ENCODE data around the gene C1orf159.
A peak's percentile ranks its signal among the peaks of the same experiment; 100 is the strongest.

Gene C1orf159

DNA sequence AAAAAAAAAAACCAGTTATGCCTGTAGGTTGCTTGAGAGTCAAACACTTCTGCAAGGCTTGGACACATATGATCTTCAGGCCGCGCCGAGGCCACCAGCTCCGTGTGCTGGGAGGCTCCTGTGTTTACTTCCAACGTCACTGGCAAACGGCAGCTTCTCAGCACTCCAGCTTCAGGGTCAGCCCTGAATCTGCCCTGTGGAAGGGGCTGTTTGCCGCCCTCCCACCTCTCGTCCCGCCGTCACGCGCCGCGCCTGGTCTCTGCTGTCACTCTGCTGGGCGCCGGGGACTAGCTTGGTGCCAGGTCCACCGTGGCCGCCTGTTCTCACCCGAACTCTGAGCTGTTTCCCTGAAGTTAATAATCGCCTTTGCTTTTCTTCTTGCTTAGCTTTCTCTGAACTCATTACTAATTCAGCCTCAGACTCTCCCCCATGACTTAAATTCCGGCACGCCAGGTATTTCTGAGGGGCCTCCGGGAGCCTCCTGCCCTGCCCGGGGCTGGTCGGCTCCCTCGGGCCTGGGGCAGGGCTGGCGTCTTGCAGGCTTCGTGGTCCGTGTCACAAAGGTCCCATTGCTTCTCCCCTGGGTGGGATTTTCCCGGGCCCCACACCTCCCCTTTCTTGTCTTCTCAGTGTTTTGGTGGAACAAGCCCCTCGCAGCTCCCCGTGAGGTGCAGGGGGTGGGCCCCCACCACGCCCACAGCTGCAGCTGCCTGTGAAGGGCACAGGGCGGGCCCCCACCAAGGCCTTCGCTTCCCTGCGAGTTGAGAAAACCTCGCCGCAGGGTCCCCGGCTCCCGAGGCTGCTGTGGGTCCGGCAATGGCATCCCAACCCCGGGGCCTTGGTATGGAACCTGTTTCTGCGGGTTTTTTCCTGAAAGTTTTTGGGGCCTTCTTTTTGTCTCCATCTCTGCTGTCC, 14.6 kb upstream of the C1orf159 start:
- no peak for DNase-seq

DNA sequence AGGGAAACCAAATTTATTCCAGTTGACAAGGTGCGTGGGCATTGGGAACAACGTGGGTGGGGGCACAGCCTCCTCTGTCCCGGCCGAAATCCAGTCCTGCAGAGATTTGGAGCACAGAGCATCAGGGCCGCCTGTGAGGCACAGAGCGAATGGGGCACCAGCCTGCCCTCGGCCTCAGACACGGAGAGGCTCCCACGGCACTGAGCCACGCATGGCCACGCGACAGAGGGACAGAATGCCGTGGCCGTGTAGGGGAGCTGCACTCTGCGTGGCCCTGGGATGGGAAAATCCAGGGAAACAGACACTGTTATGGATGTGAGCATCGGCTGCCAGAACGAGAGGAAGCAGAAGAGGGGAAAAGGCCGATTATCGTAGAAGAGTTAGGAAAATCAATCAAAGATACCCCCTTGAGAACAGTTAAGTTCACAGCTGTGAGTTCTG, 13.5 kb upstream of the C1orf159 start:
- DNase-seq, result no peak

- DNase-seq, result no peak
These were observed 12.7 kb upstream of the C1orf159 start for GRCh38 chr1:1128454-1129139.

GRCh38 chr1:1127551-1128451, 11.9 kb upstream of the C1orf159 start:
- DNase-seq, result no peak

DNA sequence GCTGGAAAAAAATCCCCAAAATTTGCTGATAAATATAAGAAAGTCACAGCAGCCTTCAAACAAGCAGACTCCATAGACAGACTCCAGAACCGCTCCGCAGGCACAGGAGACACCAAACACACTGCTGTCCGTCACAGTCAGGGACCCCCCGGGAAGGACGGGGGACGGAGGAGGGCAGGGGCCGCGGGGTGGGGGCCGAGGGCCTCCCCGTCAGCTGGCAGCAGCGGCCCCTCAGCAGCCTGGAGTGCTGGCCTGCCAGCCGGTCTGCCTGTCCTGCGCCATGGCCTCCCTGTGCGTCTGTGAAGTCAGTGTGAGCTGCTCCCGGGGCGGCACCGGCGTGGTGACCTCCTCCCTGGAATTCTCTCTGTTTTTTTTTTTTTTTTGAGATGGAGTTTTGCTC, 10.1 kb upstream of the C1orf159 start:
- no peak for DNase-seq

GRCh38 chr1:1124786-1125642, 9.1 kb upstream of the C1orf159 start:
- DNase-seq, result no peak

GRCh38 chr1:1124508-1124785, 8.6 kb upstream of the C1orf159 start:
- DNase-seq, result no peak

GRCh38 chr1:1123581-1124507, 8.0 kb upstream of the C1orf159 start:
- no peak for DNase-seq

DNA sequence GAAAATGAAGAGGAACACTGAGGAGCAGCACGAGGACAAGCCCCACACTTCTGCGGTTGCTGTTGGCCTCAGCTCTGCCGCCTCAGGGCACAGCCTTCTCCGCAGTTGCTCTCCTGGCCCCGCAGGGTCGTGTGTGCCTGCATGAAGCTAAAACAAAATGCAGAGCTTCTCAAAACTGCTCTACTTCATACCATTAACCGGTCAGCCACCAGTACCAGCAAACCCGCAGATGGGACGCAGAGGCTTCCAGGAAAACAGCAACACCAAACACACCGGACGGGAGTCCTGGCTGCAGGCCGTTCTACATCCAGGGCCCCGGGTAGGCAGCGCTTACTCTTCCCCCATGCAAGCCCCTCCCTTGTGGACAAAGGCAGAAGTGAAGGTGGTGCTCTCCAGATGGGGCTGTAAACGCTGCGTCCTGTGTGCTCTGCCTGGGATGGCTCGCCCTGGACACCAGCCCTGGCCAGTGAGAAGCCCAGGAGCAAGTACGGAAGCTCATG, 7.1 kb upstream of the C1orf159 start:
- no peak for DNase-seq

DNA sequence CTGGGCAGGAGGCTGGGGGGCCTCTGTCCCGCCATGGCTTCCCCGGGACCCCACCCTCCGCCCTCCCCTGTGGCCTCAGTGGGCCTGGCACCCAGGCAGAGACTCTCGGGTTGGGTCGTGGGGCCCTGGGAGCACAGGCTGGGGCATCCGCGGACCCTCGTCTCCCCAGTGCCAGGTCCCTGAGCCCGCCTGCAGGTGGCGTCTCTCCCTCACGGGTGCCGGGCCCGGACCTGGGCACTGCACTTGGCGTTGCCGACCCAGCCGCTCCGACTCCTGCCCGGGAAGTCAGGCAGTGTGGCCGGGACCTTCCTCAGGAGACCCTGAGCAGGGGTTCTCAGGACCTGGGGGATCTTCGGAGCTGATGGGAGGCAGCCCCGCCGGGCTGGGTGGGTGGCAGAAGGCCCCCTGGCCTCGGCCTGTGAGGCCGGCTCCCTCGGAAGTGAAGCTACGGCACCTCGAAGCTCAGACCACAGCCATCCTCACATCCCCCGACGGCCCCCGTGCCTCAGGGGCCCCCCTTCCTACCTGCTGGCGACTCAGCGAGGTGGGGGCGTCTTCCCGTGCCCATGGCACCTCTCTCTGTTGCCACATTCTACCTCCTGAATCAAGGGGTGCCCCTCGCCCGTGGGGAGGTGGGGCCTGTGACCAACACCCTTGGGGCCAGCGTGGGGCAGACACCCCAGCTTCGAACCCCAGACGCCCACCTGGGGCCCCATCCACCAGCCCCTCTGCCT, 6.4 kb upstream of the C1orf159 start:
- DNase-seq, result peak; percentile 43

- DNase-seq, result no peak
These were observed 5.8 kb upstream of the C1orf159 start for GRCh38 chr1:1121611-1122077.

GRCh38 chr1:1120866-1121591, 5.1 kb upstream of the C1orf159 start:
- no peak for DNase-seq

DNA sequence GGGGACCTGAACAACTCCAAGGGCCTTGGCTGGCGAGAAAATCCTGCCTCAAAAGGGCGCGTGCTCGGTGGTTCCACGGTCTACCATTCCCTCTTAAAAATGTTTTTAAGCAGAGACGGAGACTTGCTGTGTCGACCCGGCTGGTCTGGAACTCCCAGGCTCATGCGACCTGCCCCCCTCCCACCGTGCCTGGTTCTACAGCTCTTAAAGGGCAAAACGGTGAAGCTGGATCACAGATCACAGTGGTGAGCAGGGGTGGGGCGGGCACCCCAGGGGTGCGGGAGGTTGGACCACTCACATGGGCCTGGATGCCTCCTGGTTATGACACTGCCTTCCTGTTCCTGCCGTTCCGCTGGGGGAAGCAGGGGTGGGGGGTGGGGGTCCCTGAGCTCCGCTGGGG, 4.2 kb upstream of the C1orf159 start:
- DNase-seq, result no peak

DNA sequence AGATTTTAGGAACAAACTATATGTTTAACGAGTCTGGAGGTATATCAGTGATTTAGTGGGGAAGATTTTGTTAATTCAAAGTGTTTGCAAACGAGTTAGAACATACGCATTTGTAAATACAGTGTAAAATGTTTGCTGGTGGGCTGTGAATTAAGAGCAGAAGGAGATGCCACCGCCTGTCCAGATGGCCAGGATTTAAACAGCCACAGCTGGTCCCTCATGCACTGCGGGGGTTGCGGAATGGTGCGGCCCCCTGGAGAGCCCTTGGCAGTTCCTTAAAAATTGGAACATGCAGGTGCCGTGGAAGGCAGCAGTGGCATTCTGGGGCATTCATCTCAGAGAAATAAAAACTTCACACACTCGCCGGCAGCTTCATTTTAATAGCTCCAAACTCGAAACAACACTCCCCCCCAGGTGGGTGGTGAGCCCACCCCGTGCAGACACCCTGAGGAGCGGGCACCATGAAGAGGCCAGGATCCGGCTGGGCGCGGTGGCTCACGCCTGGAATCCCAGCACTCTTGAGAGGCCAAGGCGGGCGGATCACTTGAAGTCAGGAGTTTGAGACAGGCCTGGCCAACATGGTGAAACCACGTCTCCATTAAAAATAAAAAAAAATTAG, 3.5 kb upstream of the C1orf159 start:
- DNase-seq, result no peak

GRCh38 chr1:1118876-1119220, 3.0 kb upstream of the C1orf159 start:
- no peak for DNase-seq

DNA sequence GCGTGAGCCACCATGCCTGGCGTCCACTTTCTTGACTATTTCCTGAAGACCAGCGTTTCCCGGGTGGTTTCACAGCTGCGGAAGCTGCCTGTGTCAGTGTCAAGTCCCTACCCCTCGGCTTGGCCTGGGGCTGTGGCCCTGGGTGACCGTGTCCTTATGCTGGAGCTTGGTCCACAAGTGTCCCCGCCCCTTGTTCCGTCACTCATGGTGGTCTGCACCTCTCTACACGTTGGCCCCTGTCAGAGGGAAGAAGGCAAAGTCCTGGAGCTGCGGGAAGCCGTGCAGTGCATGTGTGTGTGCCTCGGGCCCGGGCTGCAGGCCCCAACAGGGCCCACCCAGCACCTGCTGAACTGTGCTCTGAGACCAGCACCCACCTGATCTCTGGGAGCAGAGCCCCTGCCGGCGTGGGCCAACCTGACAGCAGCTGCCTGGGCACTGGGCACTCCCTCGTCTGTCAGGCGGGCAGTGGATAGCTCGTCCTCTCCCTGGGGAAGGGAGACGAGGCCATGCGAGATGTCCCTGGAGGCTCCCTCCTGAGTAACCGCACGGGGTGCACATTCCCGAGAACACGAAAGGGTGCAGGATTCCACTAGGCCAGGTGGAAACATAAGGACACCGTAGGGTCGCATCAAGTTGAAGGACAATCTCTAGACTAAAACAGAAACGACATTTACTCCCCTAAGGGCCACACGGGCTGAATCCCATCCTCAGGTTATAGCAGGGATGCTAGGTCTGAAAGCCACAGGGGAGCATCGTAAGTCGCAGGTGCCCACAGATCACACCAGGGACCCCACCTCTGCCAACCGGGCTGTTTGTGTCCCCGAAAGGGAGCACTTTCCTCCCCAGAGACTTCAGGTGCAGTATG, 2.4 kb upstream of the C1orf159 start:
- DNase-seq, result no peak

DNA sequence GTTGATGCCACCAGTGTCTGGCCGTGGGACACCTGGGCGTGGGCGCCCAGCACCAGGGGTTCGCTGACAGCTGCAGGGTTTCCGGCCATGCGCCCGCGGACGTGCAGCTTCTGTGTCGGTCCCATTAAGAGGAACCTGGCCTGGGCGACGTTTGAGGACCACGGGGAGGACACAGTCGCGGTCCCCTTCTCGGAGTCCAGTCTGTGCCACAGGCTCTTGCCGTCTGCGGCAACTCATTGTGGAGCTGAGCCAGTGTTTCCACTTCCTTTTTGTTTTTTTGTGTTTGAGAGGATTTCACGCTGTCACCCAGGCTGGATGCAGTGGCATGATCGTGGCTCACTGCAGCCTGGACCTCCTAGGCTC, 1.6 kb upstream of the C1orf159 start:
- DNase-seq, result no peak
